Stimulated activated CD4-positive, alpha-beta T cell treated with anti-CD3 and anti-CD28 coated beads, TNF-alpha, amount 100 ng/mL, for 48 hours (primary cell): Measurements from ENCODE around the gene F2R.
A peak's percentile ranks its signal among the peaks of the same experiment; 100 is the strongest.
"Not testable (repeated sequence)": the region's sequence is repeated elsewhere in the genome, so short reads cannot be mapped to it uniquely, and the experiment has no call there.

Experiments used
- DNase-seq, 3 donors: peaks; one replicate each; pipeline ENCODE4 v3.0.0-alpha.2; 2020; ENCODE audit warnings: low read depth in 3 of 3

Gene F2R

DNA sequence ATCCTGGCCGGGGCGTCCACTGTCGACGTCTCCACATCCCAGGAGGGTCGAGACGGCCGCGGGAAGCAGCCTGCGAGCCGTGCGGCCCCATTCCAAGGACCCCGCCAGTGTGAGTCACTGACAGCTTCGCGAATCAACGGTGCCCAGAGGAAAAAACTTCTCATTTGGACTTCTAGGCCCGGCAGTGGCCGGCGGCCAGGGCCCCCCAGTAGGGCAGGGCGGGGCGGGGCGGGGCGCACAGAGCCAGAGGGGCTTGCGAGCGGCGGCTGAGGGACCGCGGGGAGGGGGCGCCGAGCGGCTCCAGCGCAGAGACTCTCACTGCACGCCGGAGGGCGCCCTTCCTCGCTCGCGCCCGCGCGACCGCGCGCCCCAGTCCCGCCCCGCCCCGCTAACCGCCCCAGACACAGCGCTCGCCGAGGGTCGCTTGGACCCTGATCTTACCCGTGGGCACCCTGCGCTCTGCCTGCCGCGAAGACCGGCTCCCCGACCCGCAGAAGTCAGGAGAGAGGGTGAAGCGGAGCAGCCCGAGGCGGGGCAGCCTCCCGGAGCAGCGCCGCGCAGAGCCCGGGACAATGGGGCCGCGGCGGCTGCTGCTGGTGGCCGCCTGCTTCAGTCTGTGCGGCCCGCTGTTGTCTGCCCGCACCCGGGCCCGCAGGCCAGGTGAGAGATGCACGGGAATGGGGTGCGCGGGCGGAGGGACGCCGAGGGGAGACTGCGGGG lies at the start of gene F2R:
F2R (plus strand) TSS at position 391 of the 720 bp plus-strand sequence; CDS start at position 573, 182 bp downstream.
- DNase-seq = peak in 1 of 3 donors; percentile 53

DNA sequence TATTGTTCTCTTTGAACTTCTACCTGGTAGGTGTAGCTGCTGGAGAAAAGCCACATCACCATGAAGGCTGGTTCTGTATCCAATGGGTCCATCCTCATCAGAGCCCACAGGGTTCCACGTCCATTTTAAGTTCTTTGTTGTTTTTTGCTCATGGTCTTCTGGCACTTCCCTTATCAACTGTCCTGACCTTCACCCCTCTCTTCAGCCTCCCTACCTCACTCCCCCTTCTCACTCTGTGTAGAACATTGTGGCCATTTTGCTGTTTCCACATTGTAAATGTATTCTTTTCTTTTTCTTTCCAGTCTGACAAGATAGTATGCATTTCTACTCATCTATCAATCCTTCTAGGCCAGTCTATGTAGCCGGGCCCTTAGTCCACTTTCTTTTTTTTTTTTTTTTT lies 48.4 kb upstream of the F2R start:
- DNase-seq = no peak

DNA sequence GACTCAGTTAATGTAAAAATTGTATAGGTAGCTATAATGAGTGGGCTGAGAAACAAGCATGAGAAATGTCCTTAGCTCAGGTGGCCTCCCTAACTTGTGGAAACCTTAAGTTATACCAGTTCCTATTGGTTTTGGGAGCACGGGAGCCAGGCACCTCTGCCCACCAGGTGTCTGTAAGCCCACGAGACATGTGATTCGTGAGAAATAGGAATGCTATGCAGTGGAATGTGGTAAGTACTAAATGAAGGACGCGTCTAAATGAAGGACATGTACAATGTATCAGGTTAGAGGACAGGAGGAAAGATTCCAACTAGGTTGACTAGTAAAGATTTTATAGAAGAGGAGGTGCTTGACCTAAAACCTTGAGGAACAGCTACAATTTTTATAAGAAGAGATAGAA lies 46.7 kb upstream of the F2R start:
- DNase-seq = no peak

DNA sequence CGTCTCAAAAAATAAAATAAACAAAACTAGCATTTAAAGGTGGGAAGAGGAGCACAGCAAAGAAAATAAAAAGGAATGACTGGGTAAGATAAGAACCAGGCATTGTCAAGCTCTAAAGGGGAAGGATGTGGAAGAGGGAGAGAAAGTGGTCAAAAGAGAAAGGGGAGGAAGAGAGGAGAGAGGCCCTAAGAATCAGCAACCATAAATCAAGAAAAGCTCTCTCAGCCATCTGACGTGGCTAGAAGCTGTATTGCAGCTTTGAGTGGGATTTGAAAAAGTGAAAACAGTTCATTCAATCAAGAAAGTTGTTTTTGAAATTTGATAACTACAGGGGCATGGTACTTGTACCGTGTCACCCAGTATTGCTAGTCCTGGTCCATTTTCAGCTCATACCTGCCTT lies 45.4 kb upstream of the F2R start:
- DNase-seq = no peak

DNA sequence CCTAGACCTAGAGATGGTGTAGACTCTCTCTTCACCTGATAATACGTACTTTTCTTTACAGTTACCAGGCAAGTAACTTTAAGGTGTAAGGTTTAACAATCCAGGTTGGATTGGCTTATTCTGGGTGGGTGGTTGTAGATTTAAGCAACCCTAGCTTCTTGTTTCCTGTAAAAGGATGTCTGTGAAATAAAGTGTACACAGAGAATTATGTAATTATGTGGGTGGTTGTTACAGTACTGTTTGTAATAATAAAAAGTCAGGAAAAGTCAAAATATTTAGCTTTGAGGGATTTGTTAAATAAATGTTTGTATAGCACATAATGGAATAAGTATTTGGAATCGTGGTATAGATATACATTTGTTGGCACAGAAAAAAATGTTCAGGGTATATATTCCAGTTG lies 43.7 kb upstream of the F2R start:
- no peak for DNase-seq

DNA sequence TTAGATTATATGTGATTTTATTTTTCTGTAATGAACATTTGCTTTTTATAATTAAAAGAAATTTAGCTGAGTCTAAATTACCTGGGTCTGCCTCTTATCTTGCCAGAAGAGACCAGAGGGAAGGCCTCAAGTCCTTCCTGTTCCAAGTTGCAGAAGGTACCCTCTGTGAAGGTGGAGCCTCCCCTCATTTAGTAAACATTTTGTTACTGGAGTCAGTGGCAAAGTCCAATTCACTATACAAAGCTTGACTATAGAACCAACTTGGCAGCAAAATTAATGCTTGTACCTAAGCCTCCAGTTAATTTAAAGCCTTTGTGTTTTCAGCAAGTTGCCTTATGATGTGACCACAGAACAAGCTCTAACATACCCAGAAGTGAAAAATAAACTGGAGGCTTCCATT lies 42.8 kb upstream of the F2R start:
- DNase-seq = no peak

DNA sequence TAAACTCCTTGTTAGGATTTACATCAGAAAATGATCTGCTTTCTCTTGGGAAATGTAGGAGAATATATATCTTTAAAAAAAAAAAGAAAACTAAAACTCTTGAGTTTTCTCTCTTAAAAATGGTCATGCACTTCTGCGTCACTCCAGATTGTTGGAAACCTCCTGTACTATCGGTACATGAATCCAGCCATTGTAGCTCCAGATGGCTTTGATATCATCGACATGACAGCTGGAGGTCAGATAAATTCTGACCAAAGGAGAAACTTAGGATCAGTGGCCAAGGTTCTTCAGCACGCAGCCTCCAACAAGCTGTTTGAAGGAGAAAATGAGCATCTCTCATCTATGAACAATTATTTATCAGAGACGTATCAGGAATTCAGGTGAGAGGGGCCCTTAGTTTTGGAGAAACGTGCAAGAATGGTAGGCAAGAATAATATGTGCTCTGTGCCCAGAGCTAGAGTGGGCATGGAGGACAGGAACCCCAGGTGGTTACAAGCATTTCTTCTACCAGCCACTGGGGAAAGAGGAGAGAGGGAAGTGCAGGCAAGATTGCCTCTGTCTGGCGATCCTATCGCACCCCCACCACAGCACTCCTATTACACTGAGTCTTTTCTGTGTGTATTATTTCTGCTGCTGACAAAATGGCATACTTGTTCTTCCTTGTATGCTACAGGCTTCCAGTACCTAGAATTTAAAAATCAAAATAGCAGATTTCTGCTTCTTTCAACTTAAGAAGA lies 41.4 kb upstream of the F2R start:
- no peak for DNase-seq

DNA sequence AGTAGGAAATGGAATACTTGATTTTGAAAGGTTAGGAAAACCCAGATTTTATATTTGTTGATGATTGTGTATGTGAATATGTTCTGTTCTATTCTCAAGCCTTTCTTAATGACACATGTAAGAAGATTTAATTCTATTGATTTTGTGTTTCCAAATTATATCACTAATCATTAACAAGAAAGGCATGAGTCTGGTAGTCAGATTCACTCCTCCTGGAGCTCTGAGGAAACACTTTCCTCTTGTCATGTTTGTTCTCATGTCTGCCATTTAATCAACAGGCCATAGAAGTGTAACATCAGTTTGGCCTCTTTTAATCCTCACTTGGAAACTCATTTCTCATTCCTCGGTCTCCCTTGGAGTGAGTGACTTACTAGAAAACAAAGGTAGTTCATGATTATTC lies 40.6 kb upstream of the F2R start:
- no peak for DNase-seq

DNA sequence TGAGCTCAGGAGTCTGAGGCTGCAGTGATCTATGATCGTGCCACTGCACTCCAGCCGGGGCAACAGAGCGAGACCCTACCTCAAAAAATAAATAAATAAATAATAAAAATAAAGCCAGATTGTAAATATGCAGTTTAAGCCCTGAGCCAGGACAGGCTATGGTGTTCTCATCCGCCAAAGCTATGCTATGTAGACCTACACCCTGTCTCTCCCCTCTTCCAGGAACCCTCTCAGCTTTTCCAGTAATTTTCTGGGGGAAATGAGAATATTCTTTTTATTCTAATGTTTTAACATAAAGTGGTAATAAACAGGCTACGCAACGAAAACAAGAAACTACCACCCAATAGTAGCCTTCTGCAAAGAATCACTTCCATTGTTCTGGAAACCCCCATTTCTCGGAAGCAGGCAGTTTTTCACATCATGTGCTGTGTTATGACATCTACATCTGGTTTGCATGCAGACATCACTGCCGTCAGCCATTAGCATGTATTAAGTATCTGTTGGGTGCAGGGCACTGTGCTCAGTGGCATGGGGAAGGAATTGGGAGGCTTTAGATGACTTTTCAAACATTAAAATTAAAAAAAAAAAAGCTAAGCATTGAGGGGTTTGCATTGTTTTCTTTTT lies 38.0 kb upstream of the F2R start:
- DNase-seq = no peak

DNA sequence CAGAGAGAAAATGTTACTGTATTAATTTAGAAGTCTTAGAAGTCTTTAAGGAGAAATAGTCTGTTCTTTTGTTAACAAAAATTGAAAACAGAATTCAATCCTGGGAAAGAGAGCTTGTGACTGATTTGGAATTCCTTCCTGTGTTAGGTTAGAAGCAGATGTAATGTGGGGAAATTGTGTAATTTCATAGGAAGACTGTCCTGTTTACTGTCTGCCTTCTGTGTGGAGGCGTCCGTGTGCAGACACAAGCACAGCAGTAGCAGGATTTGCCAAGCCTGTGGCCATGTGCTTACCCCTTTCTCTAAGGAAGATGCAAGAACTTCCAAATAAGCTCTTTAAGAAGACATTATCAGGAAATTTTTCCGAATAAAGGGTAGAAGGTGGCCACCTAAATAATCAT lies 36.7 kb upstream of the F2R start:
- no peak for DNase-seq

DNA sequence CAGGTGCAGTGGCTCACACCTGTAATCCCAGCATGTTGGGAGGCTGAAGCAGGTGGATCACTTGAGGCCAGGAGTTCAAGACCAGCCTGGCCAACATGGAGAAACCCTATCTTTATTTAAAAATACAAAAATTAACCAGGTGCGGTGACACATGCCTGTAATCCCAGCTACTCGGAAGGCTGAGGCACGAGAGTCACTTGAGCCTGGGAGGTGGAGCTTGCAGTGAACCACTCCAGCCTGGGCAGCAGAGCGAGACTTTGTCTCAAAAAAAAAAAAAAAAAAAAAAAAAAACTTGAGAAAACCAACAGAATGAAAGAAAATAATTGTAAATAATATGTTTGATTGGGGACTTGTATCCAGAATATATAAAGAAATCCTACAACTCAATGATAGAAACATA lies 35.1 kb upstream of the F2R start:
- not testable (repeated sequence) for DNase-seq

DNA sequence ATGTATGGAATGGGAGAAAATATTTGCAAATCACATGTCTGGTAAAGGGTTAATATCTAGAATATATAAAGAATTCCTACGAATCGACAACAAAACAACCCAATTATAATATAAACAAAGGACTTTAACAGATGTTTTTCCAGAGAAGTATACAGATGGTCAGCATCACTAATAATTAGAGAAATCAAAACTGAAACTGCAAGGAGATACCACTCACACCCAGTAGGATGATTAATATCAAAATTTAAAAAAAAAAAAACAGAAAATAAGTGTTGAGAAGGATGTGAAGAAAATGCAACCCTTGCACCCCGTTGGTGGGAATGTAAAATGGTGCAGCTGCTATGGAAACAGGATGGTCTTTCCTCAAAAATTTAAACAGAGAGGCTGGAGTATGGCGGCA lies 34.6 kb upstream of the F2R start:
- DNase-seq = no peak

DNA sequence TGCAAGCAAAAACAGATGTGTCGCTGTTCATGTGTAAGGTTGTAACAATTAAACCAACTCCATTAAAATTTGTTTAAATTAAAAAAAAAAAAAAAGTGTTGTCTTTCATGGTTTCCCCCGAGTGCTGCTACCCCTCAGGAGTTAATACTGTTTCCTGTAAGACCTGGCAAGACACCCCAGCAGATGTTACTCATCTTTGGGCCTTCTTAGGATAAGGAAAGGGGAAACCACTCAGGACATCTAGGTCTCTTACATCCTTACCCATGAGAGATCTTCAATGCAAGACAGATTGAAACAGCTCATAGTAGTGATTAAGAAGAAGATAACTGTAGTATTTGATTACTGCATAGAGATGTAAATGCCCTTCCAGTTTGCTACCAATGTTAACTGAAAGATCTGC lies 33.5 kb upstream of the F2R start:
- no peak for DNase-seq

DNA sequence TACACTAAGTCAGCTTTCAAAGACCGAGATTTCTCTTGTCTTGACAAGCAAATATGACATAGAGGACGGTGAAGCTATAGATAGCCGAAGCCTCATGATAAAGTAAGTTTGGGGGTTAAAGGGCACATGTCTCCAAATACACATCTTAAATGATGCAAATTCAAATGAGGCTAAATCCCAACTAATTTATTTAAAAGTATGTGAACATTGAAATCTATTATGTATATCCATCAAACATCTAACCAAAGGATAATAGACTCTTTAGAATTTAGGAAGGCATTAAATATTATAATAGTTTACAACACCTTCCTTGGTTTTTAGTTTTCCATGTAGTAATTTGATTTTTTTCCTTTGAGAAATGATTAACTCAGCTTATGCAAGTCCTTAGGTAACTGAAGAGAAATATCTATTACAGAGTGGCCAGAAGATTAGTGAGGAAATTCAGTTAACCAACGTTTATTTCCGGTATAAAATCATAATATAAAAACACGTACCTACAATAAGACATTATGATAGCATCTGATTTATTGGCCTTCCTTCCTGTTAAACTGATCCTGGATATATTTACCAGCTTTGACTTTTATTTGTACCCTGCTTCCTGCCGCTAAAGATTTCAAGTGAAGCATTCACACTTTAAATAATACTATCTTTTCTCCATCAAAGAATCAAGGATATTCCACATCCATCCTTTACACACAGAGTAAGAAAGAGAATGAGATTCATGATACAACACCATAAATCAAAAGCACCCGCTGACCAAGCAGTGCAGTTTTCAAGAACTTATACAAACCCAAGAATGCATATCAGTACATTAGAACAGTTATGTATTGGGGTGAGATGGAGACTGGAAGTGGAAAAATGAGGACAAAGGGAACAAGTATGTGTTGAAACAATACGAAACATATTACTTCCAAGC lies 31.9 kb upstream of the F2R start:
- DNase-seq = no peak

DNA sequence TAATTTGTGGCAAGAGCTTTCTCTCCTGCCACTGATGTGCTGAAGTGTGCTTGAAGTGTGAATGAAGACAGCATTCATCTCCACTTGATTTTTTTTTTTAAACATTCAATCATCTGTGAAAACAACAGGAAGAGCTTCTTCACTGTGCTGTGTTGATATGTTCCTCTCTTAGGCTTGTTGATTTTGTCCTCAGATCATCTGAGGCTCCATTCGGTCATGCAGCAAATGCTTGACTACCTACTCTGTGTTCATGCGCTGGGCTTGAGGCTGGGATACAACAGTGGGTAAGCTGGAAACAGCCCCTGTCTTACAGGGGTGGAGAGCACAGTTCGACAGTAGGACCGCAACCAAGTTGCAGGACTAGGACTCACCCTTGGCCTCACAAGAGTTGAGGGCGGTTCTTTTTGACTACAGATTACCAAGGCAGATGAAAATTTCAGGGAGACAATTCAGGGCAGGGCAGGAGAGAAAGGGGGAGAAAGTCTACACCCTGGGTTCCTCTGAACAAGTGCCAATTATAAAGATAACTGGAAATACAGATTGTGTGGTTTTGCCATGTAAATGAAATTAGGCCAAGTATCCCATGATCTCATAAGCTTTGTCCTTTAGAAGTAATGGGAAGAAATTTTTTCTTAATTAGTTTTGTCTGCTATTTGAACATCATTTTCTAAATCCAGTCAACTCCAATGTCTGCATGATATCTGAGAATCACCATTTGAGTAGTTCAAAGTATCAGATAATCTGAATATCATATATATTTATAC lies 31.0 kb upstream of the F2R start:
- no peak for DNase-seq

DNA sequence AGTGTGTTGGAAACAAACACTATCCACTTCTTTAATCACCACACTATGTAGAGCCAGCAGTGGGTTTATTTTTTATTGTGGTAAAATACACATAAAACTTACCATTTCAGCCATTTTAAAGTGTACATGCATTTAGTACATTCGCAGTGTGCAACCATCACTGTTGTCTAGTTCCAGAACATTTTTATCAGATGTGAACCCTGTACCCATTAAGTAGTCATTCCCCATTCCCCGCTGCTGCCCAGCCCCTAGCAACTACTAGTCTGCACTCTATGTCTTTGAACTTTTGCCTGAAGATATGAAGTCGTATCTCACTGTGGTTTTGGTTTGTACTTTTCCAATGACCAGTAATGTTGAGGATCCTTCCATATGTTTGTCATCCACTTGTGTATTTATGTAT lies 30.2 kb upstream of the F2R start:
- DNase-seq = no peak

DNA sequence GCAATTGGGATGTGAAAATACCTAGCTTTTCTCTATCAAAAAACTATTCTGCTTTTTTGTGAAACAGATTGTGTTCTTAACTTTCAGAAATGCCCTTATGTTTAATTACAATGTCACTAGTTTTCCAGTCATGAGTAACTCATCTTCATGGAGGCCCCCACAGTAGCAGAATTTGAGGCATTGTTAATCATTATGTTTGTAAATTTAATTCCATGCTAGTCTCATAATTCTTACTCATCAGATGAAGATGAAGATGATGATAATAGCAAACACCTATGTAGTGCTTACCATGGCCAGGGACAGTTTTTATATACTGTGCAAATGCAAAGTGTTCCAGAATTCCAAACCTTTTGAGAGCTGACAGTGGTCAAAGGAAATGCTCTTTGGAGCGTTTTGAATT lies 27.7 kb upstream of the F2R start:
- DNase-seq = no peak

DNA sequence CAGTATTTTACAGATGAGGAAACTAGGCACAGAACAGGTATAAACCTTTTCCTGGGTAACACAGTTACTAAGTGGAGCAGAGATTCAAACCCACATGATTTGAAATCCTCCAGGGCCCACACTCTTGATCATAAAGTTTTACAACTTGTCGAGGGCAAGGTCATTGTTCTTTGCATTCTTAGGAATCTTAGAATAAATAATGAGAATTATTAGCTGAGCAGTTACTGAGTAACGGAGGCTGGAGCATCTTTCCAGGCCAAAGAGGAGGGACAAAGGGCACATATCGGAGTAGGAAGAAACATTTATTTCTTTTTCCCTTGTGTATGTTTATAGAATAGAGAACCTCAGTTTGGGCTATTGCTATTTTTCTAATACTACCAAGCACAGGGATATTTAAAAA lies 27.1 kb upstream of the F2R start:
- no peak for DNase-seq

DNA sequence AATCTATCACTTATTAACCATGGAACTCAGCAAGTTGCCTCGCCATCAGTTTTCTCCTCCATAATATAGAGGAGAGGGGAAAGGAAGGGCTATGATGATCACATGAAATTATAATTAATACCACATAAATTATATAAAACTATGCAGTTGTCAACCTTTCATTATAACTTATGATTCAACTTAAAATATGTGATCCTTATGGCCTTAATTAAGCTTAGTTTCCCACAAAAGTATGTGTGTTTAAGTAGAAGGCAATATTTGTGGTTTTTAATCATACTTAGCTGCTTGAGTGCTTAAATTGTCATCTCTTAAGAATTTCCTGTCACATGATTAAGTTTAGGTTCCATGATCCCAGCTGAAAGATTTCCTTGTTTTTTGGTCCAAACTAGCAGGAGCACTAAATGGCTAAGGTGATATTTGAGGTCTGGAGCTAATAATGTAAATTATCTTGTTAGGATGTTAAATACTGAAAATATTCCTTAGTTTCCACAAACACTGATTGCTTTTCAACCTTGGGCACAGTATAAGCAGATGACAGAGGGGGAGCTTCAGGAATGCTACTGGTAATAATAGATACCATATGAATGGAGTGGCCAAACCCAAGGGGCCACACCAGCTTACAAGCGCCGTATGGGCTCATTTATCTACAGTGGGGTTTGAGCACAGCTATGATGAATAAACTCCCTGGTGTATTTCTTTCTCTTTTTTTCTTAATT lies 26.4 kb upstream of the F2R start:
- no peak for DNase-seq

DNA sequence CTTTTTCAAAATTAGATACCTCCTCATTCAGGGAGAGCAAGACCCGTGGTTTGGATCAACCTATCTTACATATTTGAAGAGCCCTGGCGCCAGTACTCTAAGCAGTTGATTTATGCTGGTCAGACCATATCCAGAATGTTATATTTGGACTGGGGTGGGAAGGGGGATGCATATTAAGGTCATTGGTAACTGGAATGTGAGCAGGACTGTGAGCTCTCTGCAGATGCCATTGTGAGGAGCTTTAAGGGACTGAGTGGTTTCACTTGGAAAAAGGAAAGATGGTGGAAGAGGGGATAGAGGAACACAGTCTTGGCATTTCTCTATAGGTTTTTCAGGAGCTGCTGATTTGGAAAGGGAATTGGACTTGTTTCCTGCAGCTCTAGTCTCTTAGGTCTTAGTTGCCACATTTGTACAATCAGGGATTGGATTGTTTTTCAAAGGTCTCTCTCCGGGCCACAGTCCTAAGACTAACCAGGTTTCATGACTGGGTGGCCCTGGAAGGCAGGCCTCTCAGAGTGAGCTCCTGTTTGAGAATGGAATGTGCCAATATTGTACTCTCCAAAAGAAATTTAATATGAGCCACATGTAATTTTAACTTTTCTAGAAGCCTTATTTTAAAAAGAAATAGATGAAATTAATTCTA lies 25.8 kb upstream of the F2R start:
- no peak for DNase-seq
